GM13977 (cell line): ENCODE measurements around the gene CRYL1.

Source experiments
- DNase-seq: peaks from one replicate; pipeline ENCODE4 v3.0.0; 2012; ENCODE audit warnings: low spot score
- CTCF ChIP-seq: IDR thresholded peaks from 2 replicates; pipeline ENCODE4 v1.5.1; 2012; ENCODE audit warnings: mild to moderate bottlenecking, control low read depth; ENCODE audit not compliant: insufficient read depth; ENCODE audit errors: extremely low read depth, missing control alignments
- in situ Hi-C: fragments of 300-500 bp; cut with MboI; formaldehyde crosslinking; loops from one replicate; pipeline ENCODE4 v1.12.0; 2022; ENCODE audit warnings: low sequenced_read_pairs, low pct_unique_long_range_greater_than_20kb, mixed read lengths, inconsistent platforms; ENCODE audit not compliant: unreplicated experiment

The CRYL1 gene

GRCh38 chr13:20518660-20519100 lies 7.0 kb downstream of the CRYL1 start:
- no peak for DNase-seq
- in situ Hi-C loops = no loop called here
- no peak for TF ChIP-seq CTCF

- in situ Hi-C loops = no loop called here
- no peak for TF ChIP-seq CTCF
- no peak for DNase-seq
These were observed 10.8 kb downstream of the CRYL1 start for GRCh38 chr13:20514866-20515265.

GRCh38 chr13:20513466-20513995 lies 12.1 kb downstream of the CRYL1 start:
- no peak for DNase-seq
- TF ChIP-seq CTCF = no peak
- in situ Hi-C loops = no loop called here

GRCh38 chr13:20512042-20512683 lies 13.5 kb downstream of the CRYL1 start:
- no peak for TF ChIP-seq CTCF
- DNase-seq = no peak
- in situ Hi-C loops = no loop called here

- TF ChIP-seq CTCF = no peak
- DNase-seq = no peak
- in situ Hi-C loops = loop anchor here (10.0 kb wide), 1 partner anchor 198 kb away; the partner anchor contains the start of gene IL17D
These were observed 19.0 kb downstream of the CRYL1 start for GRCh38 chr13:20506696-20507095.

- no peak for DNase-seq
These were observed 20.0 kb downstream of the CRYL1 start for GRCh38 chr13:20505405-20506366.

More at GRCh38 chr13:20505405-20506366, 20.0 kb downstream of the CRYL1 start:
- TF ChIP-seq CTCF = no peak
- in situ Hi-C loops = loop anchor here (10.0 kb wide), 1 partner anchor 199 kb away; the partner anchor contains the start of gene IL17D
